ENCODE data around the gene PTPRK. TPM values are rescaled to one million over a fixed set of nuclear protein-coding genes. Genes with fewer than 3 reads are reported as not detected.

Gene PTPRK
- total and polyA plus RNA-seq, 9 of the 15 experiments (the other 6 are each of a cell fraction or from before 2014, with no cell fraction given), result 0.04 to 0.51 TPM; not detected in 7

DNA sequence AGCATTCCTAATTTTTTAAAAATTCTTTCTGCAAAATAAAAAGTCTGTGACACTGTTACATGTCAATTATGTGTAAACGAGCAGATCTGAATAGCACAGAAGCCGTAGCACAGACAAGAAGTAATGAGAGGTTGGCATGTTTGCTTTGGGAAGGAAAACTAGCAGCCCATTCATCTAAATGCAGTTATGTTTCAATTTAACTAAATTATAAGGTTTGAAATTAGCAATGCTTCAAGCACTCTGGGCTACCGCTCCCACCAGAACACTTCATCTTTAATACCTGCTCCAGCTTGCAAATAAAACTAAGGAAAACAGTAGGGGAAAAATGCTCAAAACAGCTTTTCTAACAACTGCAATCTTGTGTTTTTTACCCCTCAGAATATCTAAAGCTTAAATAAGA lies 73.9 kb downstream of the PTPRK start (continued):
- TF ChIP-seq, protein P1, sequence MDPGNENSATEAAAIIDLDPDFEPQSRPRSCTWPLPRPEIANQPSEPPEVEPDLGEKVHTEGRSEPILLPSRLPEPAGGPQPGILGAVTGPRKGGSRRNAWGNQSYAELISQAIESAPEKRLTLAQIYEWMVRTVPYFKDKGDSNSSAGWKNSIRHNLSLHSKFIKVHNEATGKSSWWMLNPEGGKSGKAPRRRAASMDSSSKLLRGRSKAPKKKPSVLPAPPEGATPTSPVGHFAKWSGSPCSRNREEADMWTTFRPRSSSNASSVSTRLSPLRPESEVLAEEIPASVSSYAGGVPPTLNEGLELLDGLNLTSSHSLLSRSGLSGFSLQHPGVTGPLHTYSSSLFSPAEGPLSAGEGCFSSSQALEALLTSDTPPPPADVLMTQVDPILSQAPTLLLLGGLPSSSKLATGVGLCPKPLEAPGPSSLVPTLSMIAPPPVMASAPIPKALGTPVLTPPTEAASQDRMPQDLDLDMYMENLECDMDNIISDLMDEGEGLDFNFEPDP (CRISPR knock-in tag; IDR thresholded peaks at IDR 0.05), result no peak

DNA sequence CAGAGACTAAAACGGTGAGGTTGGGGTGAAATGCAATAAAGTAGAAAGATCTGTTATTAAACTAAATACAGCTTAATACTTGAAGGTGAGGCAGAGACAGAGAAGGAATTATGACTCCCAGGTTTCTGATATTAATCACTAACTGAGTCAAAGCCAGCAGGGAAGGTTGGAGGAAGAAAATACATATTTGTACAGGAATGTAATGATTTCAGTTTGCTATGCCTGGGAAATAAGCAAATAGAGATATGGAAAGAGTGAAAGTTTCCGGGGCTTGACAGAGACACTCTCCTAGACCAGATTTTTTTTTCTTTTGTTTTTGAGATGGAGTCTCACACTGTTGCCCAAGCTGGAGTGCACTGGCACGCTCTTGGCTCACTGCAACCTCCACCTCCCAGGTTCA lies 76.8 kb downstream of the PTPRK start:
- no peaks in the 10 kb centered on the region for H3K9me1 ChIP-seq (ENCODE audit: control insufficient read depth, insufficient read depth, low read length)
- ATAC-seq, result no peak
- no peaks in the 10 kb centered on the region for H4K20me1 ChIP-seq (replicated peaks; ENCODE audit: control insufficient read depth, insufficient read depth, low read length)
- in situ Hi-C loops (cut with MboI), result no loop called here
- no peak overlapping the region for H3K4me3 ChIP-seq
- no peaks in the 10 kb centered on the region for H3K4me1 ChIP-seq (replicated peaks in 1 of 2; ENCODE audit: control insufficient read depth in 2 of 2, insufficient read depth in 2 of 2, low read length in 2 of 2)
- DNase-seq (ENCODE audit: extremely low read depth in 1 of 4, low spot score in 3 of 4), result no peak
- 0 out of 2 replicates have a peak, but pooled peaks cover 1% of the 10 kb centered on the region for H3K9me3 ChIP-seq (replicated peaks; ENCODE audit: control insufficient read depth, insufficient read depth, low read depth, low read length)
- H2AFZ ChIP-seq (ENCODE audit: low read depth, low read length), result no peak overlapping the region
- no peak for FAIRE-seq
- ChIA-PET CTCF (ENCODE audit: low intra/inter-chr PET ratio) (no interaction called here), POLR2A (no interaction called here)
- intact Hi-C loops (cut with micrococcal nuclease), result no loop called here
- H3K27me3 ChIP-seq (ENCODE audit: control insufficient read depth in 2 of 2, insufficient read depth in 2 of 2, low read length in 2 of 2), result no peaks in the 10 kb centered on the region
- H3K27ac ChIP-seq (ENCODE audit: extremely low read depth, low read depth, low read length), result no peak overlapping the region
- H3K4me2 ChIP-seq (ENCODE audit: insufficient read depth, low read length), result no peak overlapping the region
- TF ChIP-seq CC2D1A (IDR thresholded peaks at IDR 0.05), result no peak
- no peak for TF ChIP-seq ATF1 (CRISPR knock-in tag; IDR thresholded peaks at IDR 0.05)
- TF ChIP-seq ATF1 (tag; IDR thresholded peaks at IDR 0.05), result no peak
- TF ChIP-seq ZNF778 (CRISPR knock-in tag; IDR thresholded peaks at IDR 0.05), result no peak
- TF ChIP-seq RBM22 (IDR thresholded peaks at IDR 0.05; ENCODE audit: low read depth, low read length, poor library complexity, severe bottlenecking), result no peak
- no peak for TF ChIP-seq NFE2 (IDR thresholded peaks at IDR 0.05; ENCODE audit: low read depth)
- TF ChIP-seq ZNF282 (CRISPR knock-in tag; IDR thresholded peaks at IDR 0.05), result no peak
- 0% methylated on average over 3 of the region's 3 CpGs for WGBS (ENCODE audit: insufficient coverage, low coverage, missing lambda C conversion rate)
- no peak overlapping the region for H3K9ac ChIP-seq (ENCODE audit: insufficient read depth in 1 of 2, low read depth in 2 of 2, low read length in 2 of 2)
- H3K79me2 ChIP-seq (ENCODE audit: control insufficient read depth, insufficient read depth, low read length), result no peaks in the 10 kb centered on the region
- BruUV-seq (replicated peaks), result no TSS peak
- H3K36me3 ChIP-seq (ENCODE audit: control insufficient read depth, insufficient read depth, low read length), result no peaks in the 10 kb centered on the region

Measured in K562 (cell line).